HepG2 (cell line): ENCODE measurements around the gene DDX20. TPM values are rescaled to one million over a fixed set of nuclear protein-coding genes. Genes with fewer than 3 reads are reported as not detected.

Source experiments
- ATAC-seq: fragments of 200-7000 bp; cut with Tn5 transposase; 3 replicates; pipeline ENCODE4 v1.9.1; 2020; ENCODE audit warnings: mild to moderate bottlenecking, moderate library complexity
- BruUV-seq: library from RNA; stranded (reverse); fragments of 400-500 nt; replicated peaks from 2 replicates; lab custom pipeline; 2021; lab: Mats Ljungman, UMichigan
- CTCF ChIA-PET: fragments of 300-600 bp; formaldehyde crosslinking; extraction: SDS; loops from one replicate; lab custom pipeline; 2021; ENCODE audit warnings: low total read pairs, inconsistent platforms, low intra/inter-chr PET ratio; lab: Yijun Ruan, JAX
- POLR2A ChIA-PET: fragments of 350-600 bp; sonication (Branson Sonifier 250); formaldehyde crosslinking; loops from one replicate; lab custom pipeline; 2020; ENCODE audit warnings: antibody characterized with exemption, inconsistent platforms; lab: Yijun Ruan, JAX
- DNase-seq: peaks from one replicate; pipeline ENCODE4 v3.0.0-alpha.2; 2015; ENCODE audit warnings: low spot score
- FAIRE-seq: peaks from 3 replicates; lab custom pipeline; 2011; peaks lifted over from hg19 to GRCh38; lab: Jason Lieb, UNC
- H2AFZ ChIP-seq: one replicate; pipeline ENCODE4 v1.6.1; 2011; ENCODE audit warnings: low read length, inconsistent platforms
- H3K27ac ChIP-seq: fragments of 300-600 bp; 3 replicates; pipeline ENCODE4 v1.8.0; 2011; ENCODE audit warnings: mixed run types, mild to moderate bottlenecking, mixed read lengths, low read length, inconsistent platforms; ENCODE audit not compliant: insufficient read depth; ENCODE audit errors: extremely low read length
- H3K27me3 ChIP-seq, 2 experiments: fragments of 200-600 bp in 1 of 2; 2 replicates in 1 of 2; 3 replicates in 1 of 2; pipeline versions ENCODE4 v1.6.0 to v1.8.0; 2011; ENCODE audit warnings: low read length in 2 of 2, mild to moderate bottlenecking in 2 of 2, moderate library complexity in 2 of 2, inconsistent platforms in 1 of 2; ENCODE audit not compliant: insufficient read depth in 2 of 2, control insufficient read depth in 1 of 2
- H3K36me3 ChIP-seq, 2 experiments: fragments of 200-600 bp in 1 of 2; replicated peaks in 1 of 2; 2 replicates in 1 of 2; 3 replicates in 1 of 2; pipeline versions ENCODE4 v1.5.1 to v1.8.0; 2011; ENCODE audit warnings: low read length in 2 of 2, inconsistent platforms in 1 of 2; ENCODE audit not compliant: insufficient read depth in 2 of 2, control insufficient read depth in 1 of 2
- H3K4me1 ChIP-seq: 2 replicates; pipeline ENCODE4 v1.5.1; 2012; ENCODE audit warnings: low read length, inconsistent platforms; ENCODE audit not compliant: insufficient read depth
- H3K4me2 ChIP-seq: 2 replicates; pipeline ENCODE4 v1.6.0; 2011; ENCODE audit warnings: low read depth, low read length, inconsistent platforms
- H3K4me3 ChIP-seq, 3 experiments: fragments of 200-600 bp in 1 of 3; sonication (generic), shearing (Covaris generic) in 1 of 3; replicated peaks in 1 of 3; 2 replicates each; pipeline ENCODE4 v1.5.1; 2011 to 2016; ENCODE audit warnings: low read length in 3 of 3, inconsistent platforms in 2 of 3, low read depth in 2 of 3, mild to moderate bottlenecking in 2 of 3, control low read depth in 1 of 3, mixed read lengths in 1 of 3; ENCODE audit not compliant: insufficient read depth in 1 of 3
- H3K79me2 ChIP-seq: one replicate; pipeline ENCODE4 v1.6.1; 2011; ENCODE audit warnings: low read length, inconsistent platforms; ENCODE audit not compliant: insufficient read depth
- H3K9ac ChIP-seq: 2 replicates; pipeline ENCODE4 v1.6.0; 2011; ENCODE audit warnings: mild to moderate bottlenecking, low read depth, low read length, inconsistent platforms; ENCODE audit not compliant: insufficient read depth
- H3K9me3 ChIP-seq: 2 replicates; pipeline ENCODE4 v1.5.1; 2012; ENCODE audit warnings: mild to moderate bottlenecking, low read length
- H4K20me1 ChIP-seq: 2 replicates; pipeline ENCODE4 v1.6.0; 2011; ENCODE audit warnings: inconsistent platforms, mild to moderate bottlenecking, low read length, moderate library complexity; ENCODE audit not compliant: insufficient read depth
- HOXA9 ChIP-seq: sonication (generic); formaldehyde crosslinking; IDR thresholded peaks from 2 replicates; pipeline ENCODE4 v1.8.1; 2022; ENCODE audit warnings: missing genetic modification reagents, mild to moderate bottlenecking, moderate library complexity, borderline replicate concordance
- ISL2 ChIP-seq: sonication (generic); formaldehyde crosslinking; IDR thresholded peaks from 2 replicates; pipeline ENCODE4 v1.5.0; 2020; ENCODE audit warnings: missing genetic modification reagents
- JUNB ChIP-seq: sonication (generic); formaldehyde crosslinking; IDR thresholded peaks from 2 replicates; pipeline ENCODE4 v1.8.0; 2022; ENCODE audit warnings: missing genetic modification reagents, mild to moderate bottlenecking, borderline replicate concordance
- MXI1 ChIP-seq: IDR thresholded peaks from 3 replicates; pipeline ENCODE4 v1.6.1; 2012; ENCODE audit warnings: low read depth, low read length, inconsistent platforms, borderline replicate concordance
- NFKBIZ ChIP-seq: IDR thresholded peaks from 2 replicates; pipeline ENCODE4 v1.6.1; 2018; ENCODE audit warnings: missing genetic modification reagents, missing compliant biosample characterization
- TCF7 ChIP-seq: sonication (generic); IDR thresholded peaks from 2 replicates; pipeline ENCODE4 v1.6.1; 2016; ENCODE audit warnings: antibody characterized with exemption, low read depth
- ZC3H13 ChIP-seq: sonication (generic); formaldehyde crosslinking; IDR thresholded peaks from 2 replicates; pipeline ENCODE4 v1.8.1; 2023; ENCODE audit warnings: mild to moderate bottlenecking, missing genetic modification reagents, moderate library complexity
- WGBS: methylation state at CpG from one replicate; pipeline ENCODE4 v1.1.6; 2017; ENCODE audit warnings: low lambda C conversion rate; 5-methylcytosine and 5-hydroxymethylcytosine counted together
- in situ Hi-C: cut with HindIII; loops from 2 replicates; pipeline ENCODE4 v1.10.0; 2017; ENCODE audit warnings: low pct_unique_long_range_greater_than_20kb; ENCODE audit not compliant: extremely low pct_ligation_motif_present
- intact Hi-C: fragments of 100-400 bp; cut with micrococcal nuclease; formaldehyde crosslinking; loops from one replicate; pipeline ENCODE4 v1.10.0; 2022; ENCODE audit not compliant: unreplicated experiment
- polyA plus RNA-seq, 8 experiments: library from polyadenylated mRNA; depleted of rRNA in 3 of 8; stranded (reverse) in 7 of 8; unstranded in 1 of 8; fragments of >200 nt; fragmentation: Illumina TruSeq in 4 of 8; extraction: Trizol in 4 of 8; gene quantifications; 2 replicates each; pipeline versions ENCODE4 v1.2.1 to v1.2.3, GENCODE V29; 2011 to 2016; ENCODE audit warnings: low read depth in 4 of 8, missing spikeins in 1 of 8, mixed read lengths in 1 of 8; ENCODE audit not compliant: insufficient read depth in 1 of 8
- total RNA-seq, 5 experiments: library from RNA; depleted of rRNA; stranded (reverse); fragments of >200 nt; fragmentation: Illumina TruSeq; extraction: Trizol; gene quantifications; 2 replicates each; pipeline ENCODE4 v1.2.3, GENCODE V29; 2016; ENCODE audit warnings: low read depth in 1 of 5
- TF ChIP-seq, protein P1 (sequence below): sonication (generic); formaldehyde crosslinking; IDR thresholded peaks from 2 replicates; pipeline ENCODE4 v1.4.0; 2020; ENCODE audit warnings: missing genetic modification reagents
- TF ChIP-seq, protein P2 (sequence below): sonication (generic); formaldehyde crosslinking; IDR thresholded peaks from 2 replicates; pipeline ENCODE4 v1.8.0; 2023; ENCODE audit warnings: mild to moderate bottlenecking, missing genetic modification reagents
- TF ChIP-seq, protein P3 (sequence below): sonication (generic); formaldehyde crosslinking; conservative IDR thresholded peaks from 2 replicates; pipeline ENCODE4 v1.8.0; 2022; ENCODE audit warnings: mild to moderate bottlenecking, moderate library complexity, missing genetic modification reagents
- TF ChIP-seq, protein P4 (sequence below): sonication (generic); formaldehyde crosslinking; IDR thresholded peaks from 2 replicates; pipeline ENCODE4 v1.8.0; 2022; ENCODE audit warnings: mild to moderate bottlenecking, missing genetic modification reagents; ENCODE audit not compliant: insufficient replicate concordance
- TF ChIP-seq, protein P5 (sequence below): sonication (generic); formaldehyde crosslinking; IDR thresholded peaks from 2 replicates; pipeline ENCODE4 v1.8.1; 2023; ENCODE audit warnings: missing genetic modification reagents, inconsistent platforms, borderline replicate concordance

Gene DDX20
- total and polyA plus RNA-seq, 2 of the 13 experiments (the other 11 are each of a cell fraction or from before 2014, with no cell fraction given): 4.0 to 14.3 TPM

DNA sequence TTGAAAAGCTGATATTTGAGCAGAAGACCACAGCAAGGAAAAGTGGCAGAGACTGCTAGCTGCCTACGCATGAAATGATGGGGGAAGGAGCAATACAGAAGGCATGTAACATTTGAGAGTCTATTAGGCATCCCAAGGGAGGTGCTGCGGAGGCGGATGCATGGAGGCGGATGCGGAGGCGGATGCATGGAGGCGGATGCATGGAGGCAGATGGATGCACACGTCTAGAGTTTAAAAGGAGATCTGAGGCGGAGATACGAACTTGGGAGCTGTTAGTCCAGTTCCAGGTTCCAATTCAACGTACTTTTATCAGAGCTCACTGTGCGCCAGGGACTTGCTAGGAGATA is 744 bp upstream of the DDX20 start:
- TF ChIP-seq ISL2 (CRISPR knock-in tag) (no peak), TCF7 (0 out of 2 replicates have a peak, but pooled peaks have one; percentile 0), JUNB (CRISPR knock-in tag) (0 out of 2 replicates have a peak, but pooled peaks have one; percentile 51), NFKBIZ (no peak), ZC3H13 (CRISPR knock-in tag) (peak; percentile 29; the same call in 1 of the 2 replicates), MXI1 (no peak), HOXA9 (CRISPR knock-in tag) (0 out of 2 replicates have a peak, but pooled peaks have one; percentile 1)
- TF ChIP-seq, protein P1, sequence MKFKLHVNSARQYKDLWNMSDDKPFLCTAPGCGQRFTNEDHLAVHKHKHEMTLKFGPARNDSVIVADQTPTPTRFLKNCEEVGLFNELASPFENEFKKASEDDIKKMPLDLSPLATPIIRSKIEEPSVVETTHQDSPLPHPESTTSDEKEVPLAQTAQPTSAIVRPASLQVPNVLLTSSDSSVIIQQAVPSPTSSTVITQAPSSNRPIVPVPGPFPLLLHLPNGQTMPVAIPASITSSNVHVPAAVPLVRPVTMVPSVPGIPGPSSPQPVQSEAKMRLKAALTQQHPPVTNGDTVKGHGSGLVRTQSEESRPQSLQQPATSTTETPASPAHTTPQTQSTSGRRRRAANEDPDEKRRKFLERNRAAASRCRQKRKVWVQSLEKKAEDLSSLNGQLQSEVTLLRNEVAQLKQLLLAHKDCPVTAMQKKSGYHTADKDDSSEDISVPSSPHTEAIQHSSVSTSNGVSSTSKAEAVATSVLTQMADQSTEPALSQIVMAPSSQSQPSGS (CRISPR knock-in tag): no peak
- TF ChIP-seq, protein P2, sequence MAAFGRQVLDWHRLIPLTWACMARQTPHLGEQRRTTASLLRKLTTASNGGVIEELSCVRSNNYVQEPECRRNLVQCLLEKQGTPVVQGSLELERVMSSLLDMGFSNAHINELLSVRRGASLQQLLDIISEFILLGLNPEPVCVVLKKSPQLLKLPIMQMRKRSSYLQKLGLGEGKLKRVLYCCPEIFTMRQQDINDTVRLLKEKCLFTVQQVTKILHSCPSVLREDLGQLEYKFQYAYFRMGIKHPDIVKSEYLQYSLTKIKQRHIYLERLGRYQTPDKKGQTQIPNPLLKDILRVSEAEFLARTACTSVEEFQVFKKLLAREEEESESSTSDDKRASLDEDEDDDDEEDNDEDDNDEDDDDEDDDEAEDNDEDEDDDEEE (CRISPR knock-in tag): 0 out of 2 replicates have a peak, but pooled peaks have one; percentile 46
- TF ChIP-seq, protein P3, sequence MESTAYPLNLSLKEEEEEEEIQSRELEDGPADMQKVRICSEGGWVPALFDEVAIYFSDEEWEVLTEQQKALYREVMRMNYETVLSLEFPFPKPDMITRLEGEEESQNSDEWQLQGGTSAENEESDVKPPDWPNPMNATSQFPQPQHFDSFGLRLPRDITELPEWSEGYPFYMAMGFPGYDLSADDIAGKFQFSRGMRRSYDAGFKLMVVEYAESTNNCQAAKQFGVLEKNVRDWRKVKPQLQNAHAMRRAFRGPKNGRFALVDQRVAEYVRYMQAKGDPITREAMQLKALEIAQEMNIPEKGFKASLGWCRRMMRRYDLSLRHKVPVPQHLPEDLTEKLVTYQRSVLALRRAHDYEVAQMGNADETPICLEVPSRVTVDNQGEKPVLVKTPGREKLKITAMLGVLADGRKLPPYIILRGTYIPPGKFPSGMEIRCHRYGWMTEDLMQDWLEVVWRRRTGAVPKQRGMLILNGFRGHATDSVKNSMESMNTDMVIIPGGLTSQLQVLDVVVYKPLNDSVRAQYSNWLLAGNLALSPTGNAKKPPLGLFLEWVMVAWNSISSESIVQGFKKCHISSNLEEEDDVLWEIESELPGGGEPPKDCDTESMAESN (CRISPR knock-in tag): no peak
- TF ChIP-seq, protein P4, sequence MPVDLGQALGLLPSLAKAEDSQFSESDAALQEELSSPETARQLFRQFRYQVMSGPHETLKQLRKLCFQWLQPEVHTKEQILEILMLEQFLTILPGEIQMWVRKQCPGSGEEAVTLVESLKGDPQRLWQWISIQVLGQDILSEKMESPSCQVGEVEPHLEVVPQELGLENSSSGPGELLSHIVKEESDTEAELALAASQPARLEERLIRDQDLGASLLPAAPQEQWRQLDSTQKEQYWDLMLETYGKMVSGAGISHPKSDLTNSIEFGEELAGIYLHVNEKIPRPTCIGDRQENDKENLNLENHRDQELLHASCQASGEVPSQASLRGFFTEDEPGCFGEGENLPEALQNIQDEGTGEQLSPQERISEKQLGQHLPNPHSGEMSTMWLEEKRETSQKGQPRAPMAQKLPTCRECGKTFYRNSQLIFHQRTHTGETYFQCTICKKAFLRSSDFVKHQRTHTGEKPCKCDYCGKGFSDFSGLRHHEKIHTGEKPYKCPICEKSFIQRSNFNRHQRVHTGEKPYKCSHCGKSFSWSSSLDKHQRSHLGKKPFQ (CRISPR knock-in tag): peak; percentile 5
- TF ChIP-seq, protein P5, sequence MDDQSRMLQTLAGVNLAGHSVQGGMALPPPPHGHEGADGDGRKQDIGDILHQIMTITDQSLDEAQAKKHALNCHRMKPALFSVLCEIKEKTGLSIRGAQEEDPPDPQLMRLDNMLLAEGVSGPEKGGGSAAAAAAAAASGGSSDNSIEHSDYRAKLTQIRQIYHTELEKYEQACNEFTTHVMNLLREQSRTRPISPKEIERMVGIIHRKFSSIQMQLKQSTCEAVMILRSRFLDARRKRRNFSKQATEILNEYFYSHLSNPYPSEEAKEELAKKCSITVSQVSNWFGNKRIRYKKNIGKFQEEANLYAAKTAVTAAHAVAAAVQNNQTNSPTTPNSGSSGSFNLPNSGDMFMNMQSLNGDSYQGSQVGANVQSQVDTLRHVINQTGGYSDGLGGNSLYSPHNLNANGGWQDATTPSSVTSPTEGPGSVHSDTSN (CRISPR knock-in tag): no peak
- POLR2A ChIA-PET: interaction anchor here (0.6 to 3.4 kb wide), 3 partner anchors 17 to 219 kb away, joined by 3 to 22 read pairs (median 3); partner anchors contain the start of gene INKA2
- no peak for DNase-seq

More for the DNA sequence above, 744 bp upstream of the DDX20 start:
- peak overlapping the region; percentile 89 for H3K4me2 ChIP-seq
- H3K27me3 ChIP-seq: no peaks in the 10 kb centered on the region; a peak in 1 of 5 replicates
- intact Hi-C loops: no loop called here
- peaks cover 0 to 7% of the 10 kb centered on the region in 2 experiments; a peak in 3 of 5 replicates for H3K36me3 ChIP-seq
- BruUV-seq: TSS peak; percentile 67
- peak overlapping the region; percentile 71 for H2AFZ ChIP-seq
- peak overlapping the region; percentile 80 to 96 (median 87) for H3K4me3 ChIP-seq
- FAIRE-seq (no peak), ATAC-seq (peak; percentile 31)
- in situ Hi-C loops: loop anchor here (5.0 kb wide), 1 partner anchor 33 kb away; no protein-coding TSS in a partner anchor
- no peaks in the 10 kb centered on the region for H3K9me3 ChIP-seq
- CTCF ChIA-PET: interaction anchor here (1.9 kb wide), 1 partner anchor 40 kb away, joined by 19 read pairs; no protein-coding TSS in a partner anchor
- H3K4me1 ChIP-seq: peaks cover 41% of the 10 kb centered on the region
- peaks cover 21% of the 10 kb centered on the region for H3K79me2 ChIP-seq
- H3K27ac ChIP-seq: peak overlapping the region; percentile 83
- peak overlapping the region; percentile 91 for H3K9ac ChIP-seq
- H4K20me1 ChIP-seq: no peaks in the 10 kb centered on the region
- 2% methylated on average over 12 of the region's 12 CpGs for WGBS
